Esophagus squamous epithelium (tissue), 5 donors: ENCODE data around the gene NR2F1-AS1. TPM values are rescaled to one million over a fixed set of nuclear protein-coding genes. Genes with fewer than 3 reads are reported as not detected.
"Not testable (repeated sequence)": the region's sequence is repeated elsewhere in the genome, so short reads cannot be mapped to it uniquely, and the experiment has no call there.

ENCODE experiments used
- DNase-seq: peaks from one replicate; lab custom pipeline; 2025; lab: John Stamatoyannopoulos, UW
- H3K27ac ChIP-seq, 4 donors: fragments of 200-600 bp; sonication (generic); one replicate each; pipeline ENCODE4 v1.5.1; 2016 to 2019; ENCODE audit warnings: mild to moderate bottlenecking in 1 of 4
- H3K27me3 ChIP-seq, 4 donors: fragments of 200-600 bp; sonication (generic); 1 replicate in 3 of 4; 2 replicates in 1 of 4; pipeline versions ENCODE4 v1.5.1 to v1.6.0; 2017 to 2021; ENCODE audit warnings: antibody characterized with exemption in 1 of 4
- H3K36me3 ChIP-seq, 3 donors: fragments of 200-600 bp; sonication (generic); one replicate each; pipeline ENCODE4 v1.5.1; 2016 to 2019
- H3K4me1 ChIP-seq, 3 donors: fragments of 200-600 bp; sonication (generic); one replicate each; pipeline ENCODE4 v1.5.1; 2017 to 2019
- H3K4me3 ChIP-seq, 4 donors: fragments of 200-600 bp; sonication (generic); 1 replicate in 3 of 4; 2 replicates in 1 of 4; pipeline ENCODE4 v1.5.1; 2016 to 2019; ENCODE audit warnings: mild to moderate bottlenecking in 2 of 4, moderate library complexity in 1 of 4
- H3K9me3 ChIP-seq, 3 donors: fragments of 200-600 bp; sonication (generic); one replicate each; pipeline ENCODE4 v1.5.1; 2016 to 2019
- POLR2A ChIP-seq, 4 donors: fragments of 450-650 bp; IDR thresholded peaks; one replicate each; pipeline ENCODE4 v1.6.1; 2017; ENCODE audit warnings: antibody characterized with exemption in 4 of 4, mild to moderate bottlenecking in 4 of 4, moderate library complexity in 3 of 4
- WGBS, 2 donors: methylation state at CpG; one replicate each; pipeline ENCODE4 v1.1.5; 2018; 5-methylcytosine and 5-hydroxymethylcytosine counted together
- intact Hi-C: fragments of 100-400 bp; cut with DNase I; formaldehyde crosslinking; loops from one replicate; pipeline ENCODE4 v1.15.0; 2022
- total RNA-seq, 4 donors: library from RNA; depleted of rRNA; stranded (reverse); fragments of >200 nt; gene quantifications; one replicate each; pipeline ENCODE4 v1.1.0, GENCODE V29; 2016
- TF ChIP-seq, protein P1 (sequence below), 6 experiments: fragments of 450-650 bp in 4 of 6; fragments of 200-600 bp in 2 of 6; sonication (generic) in 2 of 6; IDR thresholded peaks; one replicate each; pipeline ENCODE4 v1.5.1; 2016 to 2019; ENCODE audit warnings: antibody characterized with exemption in 6 of 6, mild to moderate bottlenecking in 4 of 6, moderate library complexity in 4 of 6
- donor health status: DM: yes; HTN: yes; CAD: no.

Gene NR2F1-AS1
- total RNA-seq, 4 donors from 2014 or later: 0.49 to 11.3 (median 1.5) TPM

DNA sequence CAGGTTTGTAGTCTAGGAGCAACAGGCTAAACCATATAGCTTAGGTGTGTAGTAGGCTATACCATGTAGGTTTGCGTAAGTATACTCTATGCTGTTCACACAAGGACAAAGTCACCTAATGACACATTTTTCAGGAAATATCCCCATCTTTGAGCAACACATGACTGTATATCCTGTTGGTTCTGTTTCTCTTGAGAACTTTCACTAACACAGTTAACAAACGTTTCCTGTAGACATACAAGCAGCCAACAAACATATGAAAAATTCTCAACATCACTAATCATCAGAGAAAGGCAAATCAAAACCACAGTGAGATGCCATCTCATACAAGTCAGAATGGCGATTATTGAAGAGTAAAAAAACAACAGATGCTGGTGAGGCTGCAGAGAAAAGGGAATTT lies 68.2 kb downstream of the NR2F1-AS1 start:
- H3K27me3 ChIP-seq: no peaks in the 10 kb centered on the region
- DNase-seq: no peak
- 63 to 68% methylated on average over 3 of the region's 3 CpGs for WGBS, 2 donors
- intact Hi-C loops: no loop called here
- H3K9me3 ChIP-seq: no peaks in the 10 kb centered on the region
- no peaks in the 10 kb centered on the region for H3K4me1 ChIP-seq
- no peak overlapping the region for H3K4me3 ChIP-seq
- H3K36me3 ChIP-seq: no peaks in the 10 kb centered on the region
- no peak overlapping the region for H3K27ac ChIP-seq
- TF ChIP-seq, protein P1, sequence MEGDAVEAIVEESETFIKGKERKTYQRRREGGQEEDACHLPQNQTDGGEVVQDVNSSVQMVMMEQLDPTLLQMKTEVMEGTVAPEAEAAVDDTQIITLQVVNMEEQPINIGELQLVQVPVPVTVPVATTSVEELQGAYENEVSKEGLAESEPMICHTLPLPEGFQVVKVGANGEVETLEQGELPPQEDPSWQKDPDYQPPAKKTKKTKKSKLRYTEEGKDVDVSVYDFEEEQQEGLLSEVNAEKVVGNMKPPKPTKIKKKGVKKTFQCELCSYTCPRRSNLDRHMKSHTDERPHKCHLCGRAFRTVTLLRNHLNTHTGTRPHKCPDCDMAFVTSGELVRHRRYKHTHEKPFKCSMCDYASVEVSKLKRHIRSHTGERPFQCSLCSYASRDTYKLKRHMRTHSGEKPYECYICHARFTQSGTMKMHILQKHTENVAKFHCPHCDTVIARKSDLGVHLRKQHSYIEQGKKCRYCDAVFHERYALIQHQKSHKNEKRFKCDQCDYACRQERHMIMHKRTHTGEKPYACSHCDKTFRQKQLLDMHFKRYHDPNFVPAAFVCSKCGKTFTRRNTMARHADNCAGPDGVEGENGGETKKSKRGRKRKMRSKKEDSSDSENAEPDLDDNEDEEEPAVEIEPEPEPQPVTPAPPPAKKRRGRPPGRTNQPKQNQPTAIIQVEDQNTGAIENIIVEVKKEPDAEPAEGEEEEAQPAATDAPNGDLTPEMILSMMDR (IDR thresholded peaks at IDR 0.05): no peak
- no peak for TF ChIP-seq POLR2A (IDR thresholded peaks at IDR 0.05)

- 82 to 94% methylated on average over 1 to 2 of the region's 2 CpGs for WGBS, 2 donors
- Histone ChIP-seq H3K36me3 (no peaks in the 10 kb centered on the region), H3K4me3 (no peak overlapping the region), H3K9me3 (no peaks in the 10 kb centered on the region), H3K4me1 (no peaks in the 10 kb centered on the region), H3K27me3 (no peaks in the 10 kb centered on the region), H3K27ac (no peak overlapping the region)
- TF ChIP-seq, protein P1 (IDR thresholded peaks at IDR 0.05): no peak
- TF ChIP-seq POLR2A (IDR thresholded peaks at IDR 0.05): no peak
- DNase-seq: no peak
- intact Hi-C loops: no loop called here
Measured at GRCh38 chr5:93511445-93511844, 69.6 kb downstream of the NR2F1-AS1 start.

DNA sequence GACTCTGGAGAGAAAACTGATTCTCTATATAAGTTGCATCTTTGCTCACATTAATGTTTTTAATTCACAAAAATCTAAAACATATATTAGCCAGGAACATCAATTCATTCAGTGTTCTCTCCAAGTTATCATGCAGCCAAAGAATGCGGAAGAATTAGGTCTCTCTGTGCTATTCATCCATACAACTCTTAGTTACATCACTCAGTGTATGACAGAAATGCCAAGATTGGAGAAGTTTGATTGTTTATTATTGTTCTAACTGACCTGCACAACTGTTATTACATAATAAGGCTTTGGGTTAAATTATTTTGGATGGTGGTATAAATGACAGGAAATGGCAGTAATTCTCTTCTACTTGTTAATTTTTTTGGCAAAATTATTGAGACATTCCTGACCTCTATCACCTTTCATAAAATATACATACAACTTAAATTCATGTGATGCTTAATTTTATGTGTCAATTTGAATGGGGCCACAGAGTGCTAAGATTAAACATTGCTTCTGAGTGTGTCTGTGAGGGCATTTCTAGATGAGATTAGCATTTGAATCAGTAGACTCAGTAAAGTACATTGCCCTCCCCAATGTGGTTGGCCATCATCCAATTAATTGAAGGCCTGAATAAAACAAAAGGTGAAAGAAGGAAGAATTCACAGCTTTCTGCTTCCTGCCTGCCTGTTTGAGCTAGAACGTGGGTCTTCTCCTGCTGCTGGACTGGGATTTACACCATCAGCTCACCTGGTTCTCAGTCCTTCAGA lies 70.2 kb downstream of the NR2F1-AS1 start:
- TF ChIP-seq, protein P1 (IDR thresholded peaks at IDR 0.05): no peak
- TF ChIP-seq POLR2A (IDR thresholded peaks at IDR 0.05): no peak
- DNase-seq: no peak
- intact Hi-C loops: no loop called here
- Histone ChIP-seq H3K27ac (no peak overlapping the region), H3K27me3 (no peaks in the 10 kb centered on the region), H3K9me3 (no peaks in the 10 kb centered on the region), H3K4me1 (no peaks in the 10 kb centered on the region), H3K4me3 (no peak overlapping the region), H3K36me3 (no peaks in the 10 kb centered on the region)
- WGBS, 2 donors: 61 to 71% methylated on average over 2 of the region's 2 CpGs

DNA sequence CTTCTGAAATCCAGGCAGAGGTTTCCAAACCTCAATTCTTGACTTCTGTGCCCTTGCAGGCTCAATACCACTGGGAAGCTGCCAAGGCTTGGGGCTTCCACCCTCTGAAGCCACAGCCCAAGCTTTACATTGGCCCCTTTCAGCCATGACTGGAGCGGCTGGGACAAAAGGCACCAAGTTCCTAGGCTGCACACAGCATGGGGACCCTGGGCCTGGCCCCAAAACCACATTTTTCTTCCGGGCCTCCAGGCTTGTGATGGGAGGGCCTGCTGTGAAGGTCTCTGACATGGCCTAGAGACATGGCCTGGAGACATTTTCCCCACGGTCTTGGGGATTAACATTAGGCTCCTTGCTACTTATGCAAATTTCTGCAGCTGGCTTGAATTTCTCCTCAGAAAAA lies 75.5 kb downstream of the NR2F1-AS1 start:
- H3K36me3 ChIP-seq, H3K4me1 ChIP-seq, intact Hi-C loops, H3K27me3 ChIP-seq, H3K9me3 ChIP-seq, DNase-seq, H3K4me3 ChIP-seq, H3K27ac ChIP-seq: not testable (repeated sequence)
- WGBS, 2 donors: 80 to 84% methylated on average over 2 to 3 of the region's 3 CpGs

DNA sequence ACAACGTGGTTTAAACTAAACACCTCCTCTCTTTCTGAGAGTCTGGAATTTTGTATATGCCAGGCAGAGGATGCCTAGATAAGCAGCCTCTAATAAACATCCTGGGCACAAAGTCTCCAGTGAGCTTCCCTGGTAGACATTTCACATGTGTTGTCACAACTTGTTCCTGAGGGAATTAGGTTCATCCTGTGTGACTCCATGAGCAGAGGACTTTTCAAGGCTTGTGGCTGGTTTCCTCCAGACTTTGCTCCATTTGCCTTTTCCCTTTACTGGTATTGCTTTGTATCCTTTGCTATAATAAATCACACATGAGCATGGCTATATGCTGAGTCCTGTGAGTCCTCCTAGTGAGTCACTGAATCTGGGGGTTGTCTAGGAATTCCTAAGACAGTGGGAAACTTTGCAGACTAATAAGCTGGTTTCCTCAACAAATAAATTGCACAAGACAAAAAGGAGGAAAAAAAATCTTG lies 77.4 kb downstream of the NR2F1-AS1 start:
- Histone ChIP-seq H3K27me3 (no peaks in the 10 kb centered on the region), H3K9me3 (no peaks in the 10 kb centered on the region), H3K27ac (no peak overlapping the region), H3K36me3 (no peaks in the 10 kb centered on the region), H3K4me3 (no peak overlapping the region), H3K4me1 (no peaks in the 10 kb centered on the region)
- intact Hi-C loops: no loop called here
- DNase-seq: no peak
- 45 to 46% methylated on average over 1 of the region's 1 CpG for WGBS, 2 donors
- TF ChIP-seq, protein P1 (IDR thresholded peaks at IDR 0.05): no peak
- TF ChIP-seq POLR2A (IDR thresholded peaks at IDR 0.05): no peak
